Erythroblast (primary cell): Measurements from ENCODE around the gene TRAF1.

Experiments used
- GATA1 ChIP-seq: IDR thresholded peaks from 2 replicates; pipeline ENCODE4 v1.6.1; 2011; ENCODE audit warnings: low read depth, mild to moderate bottlenecking, control low read depth, low read length, moderate library complexity
- POLR2A ChIP-seq: IDR thresholded peaks from 2 replicates; pipeline ENCODE4 v1.6.1; 2011; ENCODE audit warnings: mild to moderate bottlenecking, low read length

DNA sequence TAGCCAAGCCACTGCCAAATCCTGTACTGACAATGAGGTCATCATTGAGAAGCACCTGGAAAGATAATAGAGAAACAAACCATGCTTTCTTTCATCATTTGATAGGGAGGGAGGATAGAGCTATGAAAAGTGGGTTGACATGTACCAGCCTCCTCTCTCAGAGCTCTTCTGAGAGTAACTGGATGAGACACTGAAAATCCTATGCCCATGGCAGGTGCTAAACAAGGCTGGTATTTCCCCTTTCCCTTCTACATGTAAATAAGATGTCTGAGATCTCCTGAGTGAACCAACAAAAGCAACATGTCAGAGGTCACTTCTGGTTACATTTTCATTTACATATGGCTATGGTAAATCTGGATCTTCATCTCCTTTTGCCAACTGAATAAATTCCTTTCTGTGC, 45.3 kb upstream of the TRAF1 start:
- no peak for TF ChIP-seq POLR2A
- no peak for TF ChIP-seq GATA1
